HTR-8/SVneo (cell line): ENCODE results near the gene EYS.
"Not testable (repeated sequence)": the region's sequence is repeated elsewhere in the genome, so short reads cannot be mapped to it uniquely, and the experiment has no call there.

Source experiments
- DNase-seq: peaks from one replicate; pipeline ENCODE4 v3.0.0; 2011; ENCODE audit warnings: low spot score, mixed read lengths; ENCODE audit not compliant: insufficient read length
- FAIRE-seq: peaks from 2 replicates; lab custom pipeline; 2011; peaks lifted over from hg19 to GRCh38; lab: Jason Lieb, UNC

Gene EYS

DNA sequence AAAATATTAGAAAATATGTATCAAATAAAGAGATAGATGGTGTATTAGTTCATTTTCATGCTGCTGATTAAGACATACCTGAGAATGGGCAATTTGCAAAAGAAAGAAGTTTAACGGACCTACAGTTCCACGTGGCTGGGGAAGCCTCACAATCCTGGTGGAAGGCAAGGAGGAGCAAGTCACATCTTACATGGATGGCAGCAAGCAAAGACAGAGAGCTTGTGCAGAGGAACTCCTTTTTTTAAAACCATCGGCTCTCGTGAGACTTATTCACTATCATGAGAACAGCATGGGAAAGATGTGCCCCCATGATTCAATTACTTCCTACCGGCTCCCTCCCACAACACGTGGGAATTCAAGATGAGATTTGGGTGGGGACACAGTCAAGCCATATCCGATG is 223.4 kb downstream of the EYS start:
- DNase-seq, FAIRE-seq: not testable (repeated sequence)

DNA sequence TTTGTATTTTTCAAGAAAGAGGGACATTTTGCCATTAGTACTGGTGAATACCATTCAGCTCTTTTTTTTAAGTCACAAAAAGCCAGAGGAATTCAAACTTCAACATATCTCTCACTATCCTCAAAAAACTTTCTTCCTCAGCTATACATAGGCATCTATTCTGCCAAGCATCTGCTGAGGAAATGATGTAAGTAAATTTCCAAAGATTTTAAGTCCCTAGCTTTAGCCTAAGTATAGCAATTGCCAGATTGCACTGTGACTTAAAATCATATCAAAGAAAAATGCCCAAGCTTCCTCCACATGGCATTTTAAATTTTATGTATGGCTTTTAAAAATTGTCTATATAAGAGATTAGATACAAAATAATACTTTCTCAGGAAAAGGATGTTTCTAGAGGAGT is 237.4 kb downstream of the EYS start:
- no peak for FAIRE-seq
- DNase-seq, result no peak

- no peak for FAIRE-seq
- DNase-seq, result no peak
Measured at GRCh38 chr6:65468307-65468706, 238.7 kb downstream of the EYS start.

- no peak for FAIRE-seq
- no peak for DNase-seq
Measured at GRCh38 chr6:65461121-65461520, 245.9 kb downstream of the EYS start.

GRCh38 chr6:65452333-65452732 is 254.7 kb downstream of the EYS start:
- FAIRE-seq (no peak), DNase-seq (no peak)

DNA sequence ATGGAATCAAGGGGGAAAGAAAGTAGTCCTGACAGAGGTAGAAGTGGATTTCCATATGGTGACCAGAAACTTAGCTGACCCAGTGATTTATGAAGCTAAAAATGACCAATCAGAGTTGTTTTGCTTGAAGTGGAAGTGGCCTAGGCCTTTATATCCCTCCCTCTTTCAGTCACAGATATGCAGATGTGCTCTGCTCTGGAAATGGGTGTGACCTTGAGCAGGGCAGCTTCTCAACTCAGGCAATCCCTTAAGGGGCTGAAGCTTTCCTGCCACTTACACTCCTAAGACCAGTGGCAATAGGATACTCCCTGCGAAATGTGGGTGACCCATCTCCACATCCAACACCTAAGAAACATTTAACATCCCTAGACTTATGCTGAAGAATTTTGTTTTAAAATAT is 256.6 kb downstream of the EYS start:
- no peak for DNase-seq
- no peak for FAIRE-seq

- FAIRE-seq, result no peak
- no peak for DNase-seq
Measured at GRCh38 chr6:65449926-65450325, 257.1 kb downstream of the EYS start.

DNA sequence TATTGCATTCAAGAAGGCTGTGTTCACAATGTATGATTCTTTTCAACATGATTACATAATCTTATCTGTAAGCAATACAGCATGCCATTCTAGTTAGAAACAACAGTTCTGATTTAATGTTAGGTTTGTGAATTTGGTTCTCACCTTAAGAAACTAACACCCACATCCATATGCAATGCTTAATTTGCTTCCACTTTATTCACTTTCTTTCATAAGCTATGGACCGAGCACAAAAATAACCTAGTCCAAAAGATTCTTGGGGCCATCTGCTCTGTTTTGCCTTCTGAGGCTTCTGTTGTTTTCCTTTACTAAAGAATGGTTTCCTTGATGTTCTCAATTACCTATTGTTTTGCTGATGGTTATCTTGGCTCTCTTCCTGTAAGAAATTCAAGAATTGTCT is 258.2 kb downstream of the EYS start:
- DNase-seq (no peak), FAIRE-seq (no peak)

DNA sequence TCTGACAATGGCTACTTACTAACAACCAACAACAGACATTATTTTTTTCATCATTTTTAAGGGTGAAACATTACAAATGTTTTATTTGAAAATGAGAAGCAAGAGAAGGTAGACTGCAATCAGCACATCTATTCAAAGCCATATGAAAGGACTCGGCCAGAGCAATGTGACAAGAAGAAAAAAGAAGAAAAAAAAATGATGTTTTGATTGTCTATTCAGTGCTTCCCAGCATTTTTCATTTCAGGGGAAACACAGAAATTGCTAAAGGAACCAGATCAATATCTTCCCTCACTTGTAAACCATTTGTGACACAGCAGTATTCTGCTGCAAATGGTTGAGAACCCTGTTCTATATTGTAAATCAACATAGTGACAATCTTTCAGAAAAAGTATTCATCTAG is 270.7 kb downstream of the EYS start:
- DNase-seq (no peak), FAIRE-seq (no peak)

DNA sequence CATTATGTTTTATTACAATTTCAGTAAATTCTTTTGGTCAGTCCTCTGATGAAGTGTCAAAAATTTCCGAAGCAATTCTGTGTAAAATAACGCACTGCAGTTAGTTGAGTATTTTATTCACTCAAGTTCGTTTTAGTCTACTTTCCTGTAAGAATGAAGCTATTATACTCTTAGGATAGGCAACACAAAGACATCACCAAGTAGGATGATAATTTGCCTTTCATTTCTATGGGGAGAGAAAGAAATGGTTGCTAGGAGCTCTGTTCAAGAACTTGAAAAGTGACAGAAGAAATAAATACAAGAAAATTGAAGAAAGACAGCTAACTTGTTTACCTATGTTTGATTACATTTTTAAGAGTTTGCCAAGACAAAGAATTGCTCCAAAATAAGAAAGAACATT is 290.4 kb downstream of the EYS start:
- no peak for FAIRE-seq
- no peak for DNase-seq

DNA sequence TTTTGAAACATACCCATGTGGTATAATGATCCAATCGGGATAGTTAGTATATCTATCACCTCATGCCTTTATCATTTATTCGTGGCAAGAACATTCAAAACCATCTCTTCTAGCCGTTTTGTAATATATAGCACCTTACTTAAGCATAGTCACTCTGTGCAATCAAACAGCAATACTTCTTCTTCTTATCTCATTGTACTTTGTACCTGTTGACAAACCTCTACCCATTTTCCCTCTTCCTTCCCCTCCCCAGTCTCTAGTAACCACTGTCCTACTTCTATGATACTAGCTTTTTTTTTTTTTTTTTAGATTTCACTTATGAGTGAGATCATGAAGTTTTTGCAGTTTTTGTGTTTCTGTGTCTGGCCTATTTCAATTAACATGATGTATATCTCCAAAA is 296.7 kb downstream of the EYS start:
- FAIRE-seq (no peak), DNase-seq (no peak)

- FAIRE-seq (no peak), DNase-seq (no peak)
Measured at GRCh38 chr6:65402564-65402963, 304.5 kb downstream of the EYS start.

GRCh38 chr6:65399355-65400084 is 307.5 kb downstream of the EYS start:
- no peak for FAIRE-seq

DNA sequence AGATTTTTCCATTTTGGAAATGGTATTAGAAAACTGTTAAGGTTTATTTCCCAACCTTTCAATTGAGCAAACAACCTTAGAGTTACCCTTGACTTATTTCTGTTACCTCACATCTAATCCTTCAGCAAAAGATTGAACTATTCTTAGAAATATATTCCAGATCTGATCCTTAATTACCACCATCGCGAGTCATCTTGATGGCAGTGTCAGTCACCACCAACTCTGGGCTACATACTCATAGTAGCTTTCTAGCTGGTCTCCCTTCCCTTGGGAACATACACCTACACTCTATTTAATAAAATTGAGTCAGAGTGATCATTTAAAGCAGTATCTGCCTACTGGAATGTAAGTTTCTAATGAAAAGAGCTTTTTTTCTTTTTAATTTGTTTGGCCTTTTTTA is 308.2 kb downstream of the EYS start:
- DNase-seq, result no peak
- no peak for FAIRE-seq

More at GRCh38 chr6:65399355-65400084, 307.5 kb downstream of the EYS start:
- DNase-seq, result no peak

DNA sequence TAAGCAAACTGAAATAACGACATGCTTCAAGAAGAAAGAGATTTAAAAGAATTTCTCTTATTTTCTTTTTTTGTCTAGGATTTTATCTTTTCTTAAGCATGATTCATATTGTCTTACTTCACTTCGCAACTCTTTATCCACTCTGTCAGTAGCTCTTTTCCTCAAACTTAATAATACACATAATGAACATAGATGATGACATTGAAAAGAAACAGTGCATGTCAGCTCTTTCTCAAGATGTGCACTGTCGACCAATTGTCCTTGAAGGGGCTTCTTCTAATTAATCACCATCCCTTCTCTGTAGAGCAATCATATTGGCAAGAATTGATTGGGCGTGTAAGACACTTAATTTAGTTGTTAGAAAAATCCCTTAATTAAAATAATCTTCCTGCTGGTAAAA is 356.5 kb downstream of the EYS start:
- FAIRE-seq (no peak), DNase-seq (no peak)

DNA sequence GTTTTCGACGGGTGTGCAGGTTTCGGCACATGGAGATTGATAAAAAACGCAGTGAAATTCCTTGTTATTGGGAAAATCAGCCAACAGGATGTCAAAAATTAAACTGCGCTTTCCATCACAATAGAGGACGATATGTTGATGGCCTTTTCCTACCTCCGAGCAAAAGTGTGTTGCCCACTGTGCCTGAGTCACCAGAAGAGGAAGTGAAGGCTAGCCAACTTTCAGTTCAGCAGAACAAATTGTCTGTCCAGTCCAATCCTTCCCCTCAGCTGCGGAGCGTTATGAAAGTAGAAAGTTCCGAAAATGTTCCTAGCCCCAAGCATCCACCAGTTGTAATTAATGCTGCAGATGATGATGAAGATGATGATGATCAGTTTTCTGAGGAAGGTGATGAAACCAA is 404.4 kb downstream of the EYS start:
- not testable (repeated sequence) for FAIRE-seq, DNase-seq

DNA sequence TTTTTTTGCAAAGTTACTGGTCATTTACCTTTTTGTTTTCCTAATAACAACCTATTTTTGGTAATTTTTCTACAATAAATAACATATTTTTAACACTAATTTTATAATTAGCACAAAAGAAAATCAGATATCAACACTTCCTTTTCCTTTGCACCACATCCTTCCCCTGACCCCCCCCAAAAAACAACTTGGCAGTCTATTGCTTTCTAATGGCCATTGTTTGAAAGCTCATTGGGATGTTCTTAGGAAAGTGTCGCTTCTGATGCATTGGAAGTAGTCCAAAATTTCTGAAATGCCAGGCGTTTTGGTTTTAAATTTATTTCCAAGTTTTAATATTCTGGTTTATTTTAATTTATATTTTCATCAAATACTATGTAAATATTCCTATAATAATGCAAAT is 407.8 kb downstream of the EYS start:
- DNase-seq (no peak), FAIRE-seq (no peak)

- DNase-seq (no peak), FAIRE-seq (no peak)
Measured at GRCh38 chr6:65295812-65296211, 411.2 kb downstream of the EYS start.

DNA sequence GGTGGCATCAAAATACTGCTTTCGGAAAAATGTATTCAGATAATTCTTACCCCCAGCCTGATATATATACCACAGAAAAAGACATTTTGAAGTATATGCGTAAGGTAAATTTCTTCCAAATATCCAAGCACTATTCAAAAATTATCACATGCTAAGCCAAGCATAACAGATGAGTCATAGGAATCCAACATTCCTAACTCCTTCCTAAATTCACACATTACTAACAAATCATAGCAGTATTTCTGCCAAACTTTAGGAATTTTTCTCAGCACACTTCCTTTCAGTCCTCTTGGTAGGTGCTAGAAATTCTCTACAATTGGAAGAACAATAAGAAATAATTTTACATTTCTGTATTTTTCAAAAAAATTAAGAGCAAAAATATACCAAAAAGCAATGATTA is 417.5 kb downstream of the EYS start:
- FAIRE-seq (no peak), DNase-seq (no peak)

DNA sequence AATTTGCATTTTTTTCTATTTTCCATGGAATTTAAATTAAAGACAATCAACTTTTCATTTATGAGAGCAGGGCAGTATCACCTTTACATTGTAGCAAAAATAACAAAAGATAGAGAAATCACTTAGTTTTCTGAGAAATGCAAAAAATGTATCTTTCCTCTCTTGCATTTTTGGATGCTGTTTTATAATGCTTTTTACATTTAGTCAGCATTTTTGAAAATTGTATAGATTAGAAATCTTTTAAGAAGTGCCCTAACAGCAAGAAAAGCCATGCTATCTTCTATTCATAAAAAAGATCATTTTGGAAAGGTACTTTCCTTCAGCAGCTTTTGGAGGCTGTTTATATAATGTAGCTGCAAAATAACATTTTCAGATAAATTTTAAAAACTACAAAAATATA is 421.8 kb downstream of the EYS start:
- FAIRE-seq, result no peak
- DNase-seq, result no peak

DNA sequence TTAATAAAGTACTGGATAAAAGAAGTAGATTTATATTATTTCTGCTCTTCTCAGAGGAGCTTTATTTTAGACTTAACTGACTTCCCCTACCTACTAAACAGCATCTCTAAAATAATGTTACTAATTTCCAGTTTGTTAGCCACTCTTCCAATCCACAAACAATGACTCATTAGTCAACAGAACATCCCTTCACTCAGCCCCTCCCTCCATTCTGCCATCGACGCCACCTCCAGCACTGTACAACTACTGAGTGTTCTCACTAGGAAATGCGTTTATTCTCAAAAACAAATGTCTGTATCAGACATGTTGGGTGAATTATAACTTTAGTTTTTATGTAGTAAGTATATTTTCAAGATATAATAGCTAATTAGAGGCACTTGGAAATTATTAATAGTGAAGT is 427.0 kb downstream of the EYS start:
- DNase-seq (no peak), FAIRE-seq (no peak)

- DNase-seq, result no peak
- no peak for FAIRE-seq
Measured at GRCh38 chr6:65262241-65262640, 444.8 kb downstream of the EYS start.

GRCh38 chr6:65259982-65260381 is 447.0 kb downstream of the EYS start:
- no peak for FAIRE-seq
- DNase-seq, result no peak
